Cerebellar cortex (tissue), 1 donor: ENCODE results near the gene EXOC1L.
A peak's percentile ranks its signal among the peaks of the same experiment; 100 is the strongest.
"Not testable (repeated sequence)": the region's sequence is repeated elsewhere in the genome, so short reads cannot be mapped to it uniquely, and the experiment has no call there.

Experiments used
- DNase-seq: peaks from one replicate; pipeline ENCODE4 v3.0.0-alpha.2; 2015; ENCODE audit warnings: low spot score

EXOC1L gene

GRCh38 chr4:55838356-55838755, 18.8 kb downstream of the EXOC1L start:
- DNase-seq = no peak

DNA sequence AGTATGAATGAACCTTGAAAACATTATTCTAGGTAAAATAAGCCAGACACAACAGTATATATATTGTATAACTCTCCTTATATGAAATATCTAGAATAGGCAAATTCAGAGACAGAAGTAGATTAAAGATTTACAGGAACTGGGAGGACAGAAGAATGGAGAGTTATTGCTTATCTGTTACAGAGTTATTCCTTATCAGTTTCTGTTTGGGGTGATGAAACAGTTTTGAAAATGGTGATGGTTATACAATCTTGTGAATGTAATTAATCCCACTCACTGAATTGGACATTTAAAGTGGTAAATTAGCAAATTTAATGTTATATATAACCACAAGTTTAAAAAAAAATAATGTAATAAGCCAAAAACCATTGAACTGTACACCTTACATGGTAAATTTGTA, 19.4 kb downstream of the EXOC1L start:
- no peak for DNase-seq

GRCh38 chr4:55840956-55841355, 21.4 kb downstream of the EXOC1L start:
- DNase-seq = no peak

GRCh38 chr4:55841373-55842239, 22.0 kb downstream of the EXOC1L start:
- not testable (repeated sequence) for DNase-seq

- DNase-seq = not testable (repeated sequence)
These were observed 22.7 kb downstream of the EXOC1L start for GRCh38 chr4:55842312-55842711.

- DNase-seq = no peak
These were observed 30.1 kb downstream of the EXOC1L start for GRCh38 chr4:55849724-55850123.

DNA sequence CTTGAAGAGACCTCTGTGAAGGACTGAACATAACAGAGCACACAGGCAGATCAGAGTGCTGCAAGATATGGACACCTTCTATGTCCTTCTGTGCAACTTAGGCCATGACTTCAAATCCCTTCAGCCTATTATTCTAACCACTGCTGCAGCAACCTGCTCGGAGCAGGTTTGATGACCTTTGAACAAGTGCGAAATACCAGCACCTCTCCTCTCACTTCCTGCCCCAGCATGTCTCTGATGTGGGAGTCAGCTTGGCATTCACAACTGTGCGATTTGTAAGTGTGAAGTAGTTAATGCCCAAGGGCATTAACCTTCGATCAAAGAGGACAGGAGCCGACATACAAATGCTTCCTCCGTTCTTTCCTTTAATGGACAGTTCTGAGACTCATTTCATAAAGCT, 32.3 kb downstream of the EXOC1L start:
- DNase-seq = no peak

- DNase-seq = peak; percentile 98
These were observed 34.0 kb downstream of the EXOC1L start, which contains the start of gene EXOC1 for GRCh38 chr4:55853484-55854046. EXOC1 (plus strand) TSS chr4:55853648; CDS start chr4:55858324, 4,676 bp downstream.

DNA sequence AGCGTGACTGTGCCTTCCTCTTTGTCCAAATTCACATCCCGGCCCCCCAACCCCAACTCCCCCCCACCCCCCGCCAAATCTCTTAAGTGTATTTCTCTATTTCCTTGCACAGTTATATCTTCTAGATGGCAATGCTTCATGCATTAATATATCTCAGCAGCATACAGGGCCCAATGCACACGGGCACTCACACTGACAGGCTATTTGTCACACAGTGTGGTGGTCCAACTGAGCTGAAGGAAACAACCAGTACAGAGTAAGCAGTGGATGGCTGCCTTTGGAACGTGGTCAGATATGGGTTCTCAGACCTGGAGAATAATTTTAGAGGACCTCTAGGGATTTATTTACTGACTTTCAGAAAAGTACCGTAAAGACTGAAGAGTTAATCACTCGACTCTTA, 34.5 kb downstream of the EXOC1L start:
- peak; percentile 25 for DNase-seq

DNA sequence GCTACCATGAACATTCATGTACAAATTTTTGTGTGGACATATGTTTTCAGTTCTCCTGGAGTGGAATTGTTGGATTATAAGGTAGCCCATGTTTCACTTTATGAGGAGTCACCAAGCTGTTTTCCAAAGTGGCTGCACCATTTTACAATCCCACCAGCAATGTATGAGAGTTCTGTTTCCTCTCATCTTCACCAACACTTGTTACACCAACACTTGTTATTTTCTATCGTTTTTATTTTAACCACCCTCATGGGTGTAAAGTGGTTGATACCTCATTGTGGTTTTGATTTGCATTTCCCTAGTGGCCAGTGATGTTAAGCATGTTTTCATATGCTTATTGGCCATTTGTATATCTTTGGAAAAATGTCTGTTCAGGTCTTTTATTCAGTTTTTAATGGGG, 38.0 kb downstream of the EXOC1L start:
- DNase-seq = no peak

- DNase-seq = no peak
These were observed 40.1 kb downstream of the EXOC1L start for GRCh38 chr4:55859711-55860110.

DNA sequence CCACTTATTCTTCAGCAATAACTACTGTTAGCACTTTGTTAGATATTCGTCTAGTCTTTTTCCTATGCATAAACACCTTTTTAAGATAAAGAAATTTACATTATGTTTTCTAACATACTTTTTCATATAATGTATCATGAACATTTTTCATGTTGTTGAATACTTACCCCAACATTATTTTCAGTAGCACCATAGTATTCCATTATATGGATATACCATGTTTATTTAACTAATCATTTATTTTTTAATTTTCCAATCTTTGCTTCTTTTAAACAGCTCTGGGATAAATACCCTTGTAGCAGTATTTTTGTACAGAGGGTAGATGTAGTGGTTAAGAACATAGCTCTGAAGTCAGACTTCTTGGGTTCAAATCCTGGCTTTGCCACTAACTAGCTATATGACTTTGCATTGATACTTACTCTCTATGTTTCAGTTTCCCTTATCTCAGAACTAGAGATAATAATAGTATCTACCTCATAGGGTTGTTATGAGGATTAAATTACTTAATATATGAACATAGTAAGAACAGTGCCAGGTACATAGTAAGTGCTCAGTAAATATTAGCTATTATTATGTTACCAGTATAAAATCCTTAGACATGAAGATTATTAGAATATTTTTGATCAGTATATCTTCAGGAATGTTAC, 45.1 kb downstream of the EXOC1L start:
- DNase-seq = no peak

- no peak for DNase-seq
These were observed 45.7 kb downstream of the EXOC1L start for GRCh38 chr4:55865228-55865806.

DNA sequence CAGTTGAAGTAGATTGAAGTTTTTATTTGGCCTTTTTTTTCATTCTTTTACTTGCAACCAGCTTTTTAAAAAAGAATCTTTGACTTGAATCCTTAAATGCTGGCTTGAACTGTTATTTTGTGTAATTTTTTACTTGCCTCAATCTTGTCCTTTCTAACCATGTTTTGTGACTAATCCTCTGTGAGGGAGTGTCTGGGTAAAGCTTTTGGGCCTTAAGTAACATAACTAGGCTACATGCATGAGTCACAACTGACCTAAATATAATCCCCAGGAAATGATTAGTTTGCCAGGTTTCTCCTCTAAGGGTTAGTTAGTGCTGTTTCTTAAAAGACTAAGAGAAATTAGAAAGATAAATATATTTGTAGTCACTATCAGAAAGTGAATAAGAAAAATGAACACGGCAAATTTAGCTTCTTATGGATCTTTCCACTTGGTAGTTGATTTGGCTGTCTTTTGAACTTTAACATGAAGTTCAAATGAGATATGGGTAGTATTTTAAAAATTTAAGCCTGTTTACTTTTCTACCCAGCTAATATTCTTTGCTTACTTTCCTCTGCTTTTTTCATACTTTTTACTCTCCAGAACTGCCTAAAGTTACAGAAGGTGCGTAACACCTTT, 46.8 kb downstream of the EXOC1L start:
- peak; percentile 5 for DNase-seq

GRCh38 chr4:55866973-55867574, 47.5 kb downstream of the EXOC1L start:
- peak; percentile 67 for DNase-seq

DNA sequence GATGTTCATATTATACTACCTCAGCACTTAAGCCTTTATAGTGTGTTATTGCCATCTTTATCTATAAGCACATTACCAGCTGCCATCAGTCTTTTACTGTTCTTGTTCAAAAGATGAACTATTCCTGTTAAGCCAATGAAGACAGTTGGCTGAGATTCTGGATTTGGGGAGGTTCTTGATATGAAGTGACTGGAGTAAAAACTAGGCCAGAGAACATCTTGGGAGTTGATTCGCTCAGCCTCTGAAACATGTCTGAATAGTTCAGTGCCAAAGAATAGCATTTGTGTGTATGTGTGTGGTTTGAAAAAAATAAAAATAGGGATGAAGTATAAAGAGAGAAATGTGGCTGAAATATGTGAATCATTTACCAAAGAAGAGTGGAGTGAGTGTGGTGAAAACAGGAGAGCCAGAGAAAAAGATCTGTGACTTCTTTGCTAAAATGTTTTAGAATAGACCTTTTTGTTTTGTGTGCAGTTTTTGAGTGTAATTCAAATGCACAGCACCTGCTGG, 49.0 kb downstream of the EXOC1L start:
- no peak for DNase-seq

GRCh38 chr4:55871299-55871800, 51.8 kb downstream of the EXOC1L start:
- DNase-seq = no peak

DNA sequence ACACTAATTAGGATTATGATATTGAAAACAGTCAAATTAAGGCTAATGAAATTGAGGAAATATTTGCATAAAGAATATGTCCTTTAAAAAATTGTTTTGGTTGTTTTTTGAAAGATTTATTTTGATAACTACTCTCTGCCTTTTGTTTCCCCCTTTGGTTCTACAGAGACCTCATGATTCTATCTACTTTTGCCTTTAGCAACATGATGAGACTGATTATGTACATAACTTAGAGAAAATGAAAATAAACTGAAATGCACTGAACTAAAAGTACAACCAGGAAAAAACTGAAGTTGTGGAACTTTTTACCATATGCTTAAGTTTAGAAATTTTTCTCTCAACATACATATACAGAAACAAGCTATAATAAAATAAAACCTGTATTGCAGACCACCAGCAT, 55.2 kb downstream of the EXOC1L start:
- no peak for DNase-seq

DNA sequence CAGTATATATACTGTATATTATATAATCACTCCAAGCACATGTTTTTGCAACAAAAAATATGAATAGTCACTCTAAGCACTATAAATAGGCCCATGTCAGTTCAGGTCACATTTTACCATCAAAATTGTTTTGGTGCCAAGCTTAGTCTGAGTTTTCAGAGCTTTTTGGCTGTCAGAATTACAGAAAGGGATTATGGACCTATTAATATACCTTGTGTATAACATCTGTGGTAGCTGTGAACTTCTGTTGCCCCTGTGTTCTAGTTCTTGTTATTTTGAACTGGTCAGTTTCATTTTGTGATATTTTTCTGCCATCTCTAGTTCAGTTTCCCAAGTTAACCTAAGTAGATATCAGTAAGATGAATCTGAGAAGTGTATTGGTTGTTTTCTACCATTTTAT, 56.8 kb downstream of the EXOC1L start:
- DNase-seq = no peak

DNA sequence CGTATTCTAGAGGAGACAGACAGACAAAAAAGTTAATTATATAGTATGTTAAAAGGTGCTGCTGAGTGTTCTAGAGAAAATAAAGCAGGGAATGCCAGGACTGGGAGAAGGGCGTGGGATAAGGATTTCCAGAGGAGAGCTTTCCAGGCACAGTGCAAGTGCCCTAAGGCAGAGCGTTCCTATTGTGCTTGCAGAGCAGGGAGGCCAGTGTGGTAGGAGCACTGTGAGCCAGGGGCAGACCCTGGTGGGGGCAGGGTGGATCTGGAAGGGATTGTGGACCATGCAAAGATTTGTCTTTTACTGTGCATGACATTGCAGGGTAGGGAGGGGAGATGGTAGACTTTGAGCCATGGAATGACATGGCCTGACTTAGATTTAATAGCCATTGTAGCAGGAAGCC, 59.6 kb downstream of the EXOC1L start:
- DNase-seq = no peak

GRCh38 chr4:55880652-55881280, 61.2 kb downstream of the EXOC1L start:
- no peak for DNase-seq
